HL-60 (cell line): ENCODE measurements around the gene BLNK.
"Not testable (repeated sequence)": the region's sequence is repeated elsewhere in the genome, so short reads cannot be mapped to it uniquely, and the experiment has no call there.

Experiments
- DNase-seq, 2 experiments: peaks; one replicate each; pipeline ENCODE4 v3.0.0-alpha.2; 2010 to 2020; ENCODE audit warnings: low read depth in 1 of 2, low spot score in 1 of 2
- H3K27ac ChIP-seq: fragments of 250-450 bp; sonication (Bioruptor Pico); replicated peaks from 2 replicates; pipeline ENCODE4 v1.5.1; 2020; ENCODE audit warnings: mild to moderate bottlenecking, moderate library complexity
- H3K27me3 ChIP-seq: fragments of 250-450 bp; sonication (Bioruptor Pico); 2 replicates; pipeline ENCODE4 v1.5.1; 2021; ENCODE audit warnings: mild to moderate bottlenecking, moderate library complexity; ENCODE audit not compliant: insufficient read depth, poor library complexity, severe bottlenecking
- H3K4me3 ChIP-seq: replicated peaks from 2 replicates; pipeline ENCODE4 v1.5.1; 2011; ENCODE audit warnings: mild to moderate bottlenecking, control low read depth, low read length; ENCODE audit not compliant: insufficient read depth
- CTCF ChIP-seq: IDR thresholded peaks from one replicate; pipeline ENCODE4 v1.5.1; 2011; ENCODE audit warnings: low read length, control low read depth, inconsistent platforms; ENCODE audit not compliant: insufficient read depth
- GABPA ChIP-seq: IDR thresholded peaks from 2 replicates; pipeline ENCODE4 v1.6.1; 2012; ENCODE audit warnings: low read depth
- POLR2AphosphoS5 ChIP-seq: IDR thresholded peaks from 2 replicates; pipeline ENCODE4 v1.6.1; 2012; ENCODE audit warnings: low read depth
- REST ChIP-seq: IDR thresholded peaks from 2 replicates; pipeline ENCODE4 v1.6.1; 2012; ENCODE audit warnings: low read depth; ENCODE audit not compliant: insufficient replicate concordance
- SPI1 ChIP-seq: IDR thresholded peaks from 2 replicates; pipeline ENCODE4 v1.6.1; 2012; ENCODE audit warnings: low read depth, mild to moderate bottlenecking, borderline replicate concordance

BLNK gene

GRCh38 chr10:96201525-96201924 lies 69.8 kb downstream of the BLNK start:
- H3K27ac ChIP-seq: no peak overlapping the region

GRCh38 chr10:96189505-96189904 lies 81.9 kb downstream of the BLNK start:
- H3K27ac ChIP-seq, H3K27me3 ChIP-seq, DNase-seq, H3K4me3 ChIP-seq: not testable (repeated sequence)

More at GRCh38 chr10:96201525-96201924, 69.8 kb downstream of the BLNK start:
- DNase-seq: no peak
- H3K4me3 ChIP-seq: no peak overlapping the region
- H3K27me3 ChIP-seq: no peaks in the 10 kb centered on the region
- TF ChIP-seq REST: no peak
- TF ChIP-seq GABPA: no peak
- no peak for TF ChIP-seq SPI1
- no peak for TF ChIP-seq POLR2AphosphoS5

GRCh38 chr10:96188916-96189315 lies 82.5 kb downstream of the BLNK start:
- TF ChIP-seq POLR2AphosphoS5 (no peak), REST (no peak), CTCF (no peak), GABPA (no peak), SPI1 (no peak)
- no peak overlapping the region for H3K4me3 ChIP-seq
- no peak overlapping the region for H3K27ac ChIP-seq
- H3K27me3 ChIP-seq: no peaks in the 10 kb centered on the region
- DNase-seq: no peak

GRCh38 chr10:96188421-96188820 lies 82.9 kb downstream of the BLNK start:
- H3K27me3 ChIP-seq: no peaks in the 10 kb centered on the region
- TF ChIP-seq CTCF (no peak), SPI1 (no peak), POLR2AphosphoS5 (no peak), GABPA (no peak), REST (no peak)
- DNase-seq: no peak
- H3K27ac ChIP-seq: no peak overlapping the region
- no peak overlapping the region for H3K4me3 ChIP-seq
